Activated T-cell treated with anti-CD3 and anti-CD28 coated beads, Interleukin-2, amount 50 U/mL, for 24 hours (primary cell): Measurements from ENCODE around the gene AP1M2.
A peak's percentile ranks its signal among the peaks of the same experiment; 100 is the strongest.
"Not testable (repeated sequence)": the region's sequence is repeated elsewhere in the genome, so short reads cannot be mapped to it uniquely, and the experiment has no call there.

Source experiments
- DNase-seq: peaks from one replicate; pipeline ENCODE4 v3.0.0-alpha.2; 2020
- H3K27ac Mint-ChIP-seq: 2 replicates; pipeline ENCODE4 v1.8.0; 2020; ENCODE audit warnings: mild to moderate bottlenecking, mixed read lengths
- H3K27me3 Mint-ChIP-seq: 2 replicates; pipeline ENCODE4 v1.8.0; 2020; ENCODE audit warnings: mixed read lengths
- H3K36me3 Mint-ChIP-seq: 2 replicates; pipeline ENCODE4 v1.8.0; 2020; ENCODE audit warnings: low read depth, mixed read lengths
- H3K4me1 Mint-ChIP-seq: 2 replicates; pipeline ENCODE4 v1.8.0; 2020; ENCODE audit warnings: low read depth, mixed read lengths
- H3K4me3 Mint-ChIP-seq: 2 replicates; pipeline ENCODE4 v1.8.0; 2020; ENCODE audit warnings: mild to moderate bottlenecking, moderate library complexity, mixed read lengths
- H3K9me3 Mint-ChIP-seq: 2 replicates; pipeline ENCODE4 v1.8.0; 2020; ENCODE audit warnings: mixed read lengths

The AP1M2 gene

DNA sequence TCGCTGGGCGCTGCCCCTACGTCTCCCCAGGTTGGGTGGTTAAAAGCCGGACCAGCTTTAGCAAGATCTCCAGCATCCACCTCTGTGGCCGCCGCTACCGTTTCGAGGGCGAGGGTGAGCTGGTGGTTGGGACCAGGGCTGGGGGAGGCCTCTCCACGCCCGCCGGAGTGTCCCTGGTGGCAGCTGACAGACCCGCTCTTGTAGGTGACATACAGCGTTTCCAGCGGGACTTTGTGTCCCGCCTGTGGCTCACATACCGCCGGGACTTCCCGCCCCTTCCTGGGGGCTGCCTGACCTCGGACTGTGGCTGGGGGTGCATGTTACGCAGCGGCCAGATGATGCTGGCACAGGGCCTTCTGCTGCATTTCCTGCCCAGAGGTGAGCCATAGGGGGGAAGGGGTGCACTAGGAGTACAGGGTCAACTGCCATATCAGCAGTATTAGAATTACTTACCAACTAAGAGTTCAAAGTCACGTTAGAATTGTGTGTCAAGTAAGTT is 42.3 kb downstream of the AP1M2 start:
- no peak for DNase-seq
- Mint-ChIP-seq H3K27me3 (peaks cover 3% of the 10 kb centered on the region), H3K4me3 (peak overlapping the region; percentile 90), H3K9me3 (no peaks in the 10 kb centered on the region), H3K36me3 (peaks cover 32% of the 10 kb centered on the region), H3K27ac (peak overlapping the region; percentile 92), H3K4me1 (peaks cover 19% of the 10 kb centered on the region)

DNA sequence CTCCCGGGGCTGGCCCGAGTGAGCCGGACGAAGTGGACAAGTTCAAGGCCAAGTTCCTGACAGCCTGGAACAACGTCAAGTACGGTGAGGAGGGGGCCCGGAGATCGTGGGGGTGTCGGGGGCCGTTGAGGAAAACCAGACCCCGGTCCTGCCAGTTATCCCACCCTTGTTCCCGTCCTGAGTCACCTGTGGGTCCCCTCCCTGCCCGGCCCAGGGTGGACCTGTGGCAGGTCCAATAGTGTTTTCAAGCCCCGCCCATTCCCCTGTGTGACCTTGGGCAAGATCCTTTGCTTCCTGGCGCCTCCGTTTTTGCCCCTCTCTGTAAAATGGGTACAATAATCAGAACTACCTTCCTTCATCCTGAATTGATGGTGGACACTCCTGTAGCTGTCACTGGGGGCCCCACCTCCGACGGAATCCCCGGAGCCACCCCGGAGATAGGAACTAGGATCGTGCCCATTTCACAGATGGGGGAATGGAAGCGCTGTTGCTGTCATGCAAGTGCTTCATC is 42.8 kb downstream of the AP1M2 start:
- Mint-ChIP-seq H3K9me3 (no peaks in the 10 kb centered on the region), H3K36me3 (peaks cover 27% of the 10 kb centered on the region), H3K4me3 (peak overlapping the region; percentile 90), H3K4me1 (peaks cover 19% of the 10 kb centered on the region), H3K27ac (peak overlapping the region; percentile 92), H3K27me3 (peaks cover 4% of the 10 kb centered on the region)
- DNase-seq, result peak; percentile 39

DNA sequence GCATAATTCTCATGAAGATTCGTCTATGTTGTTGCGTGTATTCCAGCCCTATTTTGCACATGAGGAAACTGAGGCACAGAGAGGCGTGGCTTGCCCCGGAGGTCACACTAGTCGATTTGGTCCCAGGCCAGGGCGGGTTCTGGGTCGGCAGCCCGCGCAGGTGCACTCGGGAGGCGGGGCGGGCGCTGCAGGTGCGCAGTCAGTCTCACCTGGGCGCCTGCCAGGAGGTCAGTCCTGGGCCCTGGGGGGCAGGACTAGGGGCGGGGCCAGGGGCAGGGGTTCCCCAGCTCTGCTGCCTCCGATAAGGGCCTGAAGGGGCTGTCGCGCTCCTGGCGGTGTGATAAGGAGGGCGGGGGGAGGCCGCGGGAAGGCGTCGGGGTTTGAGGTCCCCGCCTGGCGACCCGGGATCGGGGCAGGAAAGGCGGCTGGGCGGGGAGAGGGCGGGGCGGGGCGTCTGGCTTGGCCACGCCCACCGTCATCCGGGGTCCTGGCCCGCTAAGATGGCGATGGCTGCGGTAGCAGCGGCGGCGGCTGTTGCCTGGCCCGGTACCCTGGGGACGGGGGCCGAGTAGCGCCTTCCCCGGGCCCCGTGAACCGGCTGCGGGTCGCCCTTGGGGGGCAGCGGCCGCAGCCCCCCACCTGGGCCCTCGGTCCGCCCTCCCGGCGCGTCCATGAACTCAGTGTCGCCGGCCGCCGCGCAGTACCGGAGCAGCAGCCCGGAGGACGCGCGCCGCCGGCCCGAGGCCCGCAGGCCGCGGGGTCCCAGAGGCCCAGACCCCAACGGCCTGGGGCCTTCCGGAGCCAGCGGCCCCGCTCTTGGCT is 43.5 kb downstream of the AP1M2 start, which contains the start of gene ATG4D:
Gene ATG4D (plus strand): TSS at position 485 of the 822 bp plus-strand sequence. CDS start 187 bp downstream, at position 672.
- H3K27me3 Mint-ChIP-seq, result peaks cover 11% of the 10 kb centered on the region
- no peaks in the 10 kb centered on the region for H3K9me3 Mint-ChIP-seq
- H3K4me1 Mint-ChIP-seq, result peaks cover 21% of the 10 kb centered on the region
- H3K4me3 Mint-ChIP-seq, result peak within 1 kb of the TSS; percentile 90
- H3K27ac Mint-ChIP-seq, result peak within 1 kb of the TSS; percentile 92
- peaks cover 21% of the 10 kb centered on the region for H3K36me3 Mint-ChIP-seq
- peak; percentile 89 for DNase-seq

DNA sequence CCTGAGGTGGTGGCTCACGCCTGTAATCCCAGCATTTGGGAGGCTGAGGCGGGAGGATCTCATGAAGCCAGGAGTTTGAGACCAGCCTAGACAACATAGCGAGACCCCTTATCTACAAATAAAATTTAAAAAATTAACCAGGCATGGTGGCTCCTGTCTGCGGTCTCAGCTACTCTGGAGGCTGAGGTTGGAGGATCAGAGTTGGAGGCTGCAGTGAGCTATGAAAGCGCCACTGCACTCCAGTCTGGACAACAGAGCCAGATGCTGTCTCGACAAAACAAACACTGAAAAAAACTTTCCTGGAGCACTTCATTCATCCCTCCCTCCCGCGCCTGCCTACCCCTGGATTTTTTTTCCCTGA is 44.1 kb downstream of the AP1M2 start:
- Mint-ChIP-seq H3K4me3 (peak overlapping the region; percentile 73), H3K27me3 (peaks cover 17% of the 10 kb centered on the region), H3K4me1 (peaks cover 22% of the 10 kb centered on the region), H3K27ac (peak overlapping the region; percentile 79), H3K9me3 (no peaks in the 10 kb centered on the region), H3K36me3 (peaks cover 15% of the 10 kb centered on the region)
- DNase-seq, result no peak

DNA sequence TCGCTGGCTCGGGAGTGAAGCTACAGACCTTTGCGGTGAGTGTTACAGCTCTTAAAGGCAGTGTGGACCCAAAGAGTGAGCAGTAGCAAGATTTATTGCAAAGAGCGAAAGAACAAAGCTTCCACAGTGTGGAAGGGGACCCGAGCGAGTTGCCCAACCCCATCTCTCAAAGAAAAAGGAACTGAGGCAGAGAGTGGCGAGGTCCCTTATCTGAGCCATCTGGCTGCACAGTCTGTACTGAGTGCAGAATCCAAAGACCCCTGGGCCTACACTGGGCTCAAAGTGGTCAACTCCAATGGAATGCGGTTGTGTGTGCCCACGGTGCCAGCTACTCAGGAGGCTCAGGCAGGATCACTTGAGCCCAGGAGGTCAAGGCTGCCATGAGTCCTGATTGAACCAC is 48.1 kb downstream of the AP1M2 start:
- not testable (repeated sequence) for H3K4me3 Mint-ChIP-seq, H3K27ac Mint-ChIP-seq
- H3K27me3 Mint-ChIP-seq, result peaks cover 24% of the 10 kb centered on the region

DNA sequence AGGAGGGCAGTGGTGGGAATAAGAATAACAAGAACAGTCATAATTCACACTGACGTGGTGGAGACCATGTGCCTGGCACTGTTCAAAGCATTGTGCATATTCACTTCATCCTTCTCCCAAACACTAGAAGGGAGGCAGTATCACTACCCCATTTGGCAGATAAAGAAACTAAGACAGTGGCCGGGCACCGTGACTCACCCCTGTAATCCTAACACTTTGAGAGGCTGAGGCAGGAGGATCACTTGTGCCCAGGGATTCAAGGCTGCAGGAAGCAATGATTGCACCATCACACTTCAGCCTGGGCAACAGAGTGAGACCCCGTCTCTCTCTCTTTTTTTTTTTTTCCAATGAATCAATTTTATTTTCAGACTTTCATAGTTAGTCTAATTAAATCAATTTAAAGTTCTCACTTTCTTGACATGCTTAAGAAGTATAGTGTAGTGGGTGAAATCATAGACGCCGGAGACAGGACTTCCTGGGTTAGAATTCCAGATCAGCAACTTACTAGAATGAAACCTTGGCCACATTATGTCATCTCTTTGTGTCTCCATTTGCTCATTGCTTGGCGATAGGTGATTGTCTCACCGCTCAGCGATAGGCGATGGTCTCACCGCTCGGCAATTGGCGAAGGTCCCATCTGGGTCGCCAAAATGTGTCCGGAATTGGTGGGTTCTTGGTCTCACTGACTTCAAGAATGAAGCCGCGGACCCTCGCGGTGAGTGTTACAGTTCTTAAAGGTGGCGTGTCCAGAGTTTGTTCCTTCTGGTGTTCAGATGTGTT is 48.7 kb downstream of the AP1M2 start:
- H3K27me3 Mint-ChIP-seq, result peaks cover 24% of the 10 kb centered on the region
- H3K9me3 Mint-ChIP-seq, result no peaks in the 10 kb centered on the region
- H3K36me3 Mint-ChIP-seq, result no peaks in the 10 kb centered on the region
- H3K4me3 Mint-ChIP-seq, result no peak overlapping the region
- H3K4me1 Mint-ChIP-seq, result peaks cover 7% of the 10 kb centered on the region
- no peak overlapping the region for H3K27ac Mint-ChIP-seq
- DNase-seq, result no peak

More for the DNA sequence above, 48.1 kb downstream of the AP1M2 start:
- not testable (repeated sequence) for H3K36me3 Mint-ChIP-seq, H3K9me3 Mint-ChIP-seq, H3K4me1 Mint-ChIP-seq, DNase-seq

DNA sequence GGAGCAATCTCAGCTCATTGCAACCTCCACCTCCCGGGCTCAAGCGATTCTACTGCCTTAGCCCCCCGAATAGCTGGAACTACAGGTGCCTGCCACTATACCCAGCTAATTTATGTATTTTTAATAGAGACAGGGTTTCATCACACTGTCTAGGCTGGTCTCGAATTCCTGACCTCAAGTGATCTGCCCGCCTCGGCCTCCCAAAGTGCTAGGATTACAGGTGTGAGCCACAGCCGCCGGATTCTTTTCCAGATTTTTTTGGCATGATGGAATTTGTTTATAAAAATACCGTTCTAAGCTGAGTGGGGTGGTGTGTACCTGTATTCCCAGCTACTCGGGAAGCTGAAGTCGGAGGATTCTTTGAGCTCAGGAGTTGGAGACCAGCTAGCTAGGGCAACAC is 49.4 kb downstream of the AP1M2 start:
- Mint-ChIP-seq H3K4me1 (peaks cover 3% of the 10 kb centered on the region), H3K27ac (no peak overlapping the region), H3K36me3 (no peaks in the 10 kb centered on the region), H3K9me3 (no peaks in the 10 kb centered on the region), H3K4me3 (no peak overlapping the region), H3K27me3 (peaks cover 24% of the 10 kb centered on the region)
- DNase-seq, result no peak

DNA sequence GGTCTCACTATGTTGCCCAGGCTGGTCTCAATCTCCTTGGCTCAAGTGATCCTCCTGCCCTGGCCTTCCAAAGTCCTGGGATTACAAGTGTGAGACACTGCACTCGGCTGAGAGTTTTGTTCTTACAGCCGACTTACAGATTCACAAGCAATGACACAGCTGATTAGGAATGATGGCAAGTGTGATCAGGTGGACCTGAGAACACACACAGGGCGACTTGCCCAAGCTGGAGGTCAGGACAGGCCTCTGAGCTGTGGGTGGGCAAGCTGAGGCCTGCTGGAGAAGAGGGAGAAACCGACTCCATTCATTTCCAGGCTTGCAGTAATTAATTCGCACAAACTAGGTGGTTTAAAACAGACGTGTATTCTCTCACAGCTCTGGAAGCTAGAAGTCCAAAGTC is 51.5 kb downstream of the AP1M2 start:
- H3K4me1 Mint-ChIP-seq, result peaks cover 3% of the 10 kb centered on the region
- H3K4me3 Mint-ChIP-seq, result no peak overlapping the region
- no peaks in the 10 kb centered on the region for H3K36me3 Mint-ChIP-seq
- no peaks in the 10 kb centered on the region for H3K9me3 Mint-ChIP-seq
- no peak for DNase-seq
- peaks cover 24% of the 10 kb centered on the region for H3K27me3 Mint-ChIP-seq
- H3K27ac Mint-ChIP-seq, result no peak overlapping the region

DNA sequence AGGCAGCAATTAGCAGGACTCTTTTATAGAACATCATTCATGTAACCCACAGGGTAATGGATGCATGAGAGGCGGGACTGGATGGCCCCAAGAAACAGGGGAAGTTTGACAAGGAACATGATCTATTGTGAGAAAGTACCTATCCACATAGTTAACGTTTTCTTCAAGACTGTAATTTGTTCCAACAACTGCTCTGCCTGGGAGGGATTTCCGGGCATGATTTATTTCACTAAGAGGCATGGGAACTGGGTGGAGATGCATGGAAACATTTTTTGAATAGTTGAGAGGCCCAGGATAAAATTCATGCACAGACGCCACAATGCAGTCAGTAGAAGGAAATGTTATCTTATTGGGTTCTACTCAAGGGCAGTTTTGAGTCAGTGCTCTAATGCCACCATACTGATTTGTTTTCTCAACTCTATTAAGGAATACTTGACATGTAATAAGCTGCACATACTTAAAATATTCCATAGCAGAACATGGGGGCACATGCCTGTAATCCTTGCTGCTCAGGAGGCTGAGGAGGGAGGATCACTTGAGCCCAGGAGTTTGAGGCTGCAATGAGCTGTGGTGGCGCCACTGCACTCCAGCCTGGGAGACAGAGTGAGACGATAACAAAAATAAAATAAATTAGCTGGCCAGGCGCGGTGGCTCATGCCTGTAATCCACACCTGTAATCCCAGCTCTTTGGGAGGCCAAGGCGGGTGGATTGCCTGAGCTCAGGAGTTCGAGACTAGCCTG is 53.3 kb downstream of the AP1M2 start:
- peaks cover 15% of the 10 kb centered on the region for H3K27me3 Mint-ChIP-seq
- no peak overlapping the region for H3K4me3 Mint-ChIP-seq
- H3K4me1 Mint-ChIP-seq, result peaks cover 3% of the 10 kb centered on the region
- H3K9me3 Mint-ChIP-seq, result no peaks in the 10 kb centered on the region
- H3K36me3 Mint-ChIP-seq, result no peaks in the 10 kb centered on the region
- no peak for DNase-seq
- H3K27ac Mint-ChIP-seq, result no peak overlapping the region

DNA sequence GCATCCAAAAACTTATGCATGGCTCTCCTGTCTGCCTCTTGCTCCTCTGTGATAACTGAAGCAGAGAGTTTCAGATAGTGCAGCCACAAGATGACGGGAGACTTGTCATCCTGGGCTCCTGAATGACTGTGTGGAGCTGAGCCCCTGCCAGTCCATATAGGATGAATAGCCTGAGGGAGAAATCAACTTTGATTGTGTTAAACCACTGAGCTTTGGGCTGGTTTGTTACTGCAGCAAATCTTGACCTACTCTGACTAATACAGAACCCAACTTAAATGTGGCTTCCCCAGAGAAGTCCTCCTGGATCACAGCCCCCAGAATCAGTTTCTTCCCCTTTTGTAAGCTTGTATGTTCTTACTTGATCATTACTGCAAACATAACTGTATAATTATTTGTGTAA is 54.7 kb downstream of the AP1M2 start:
- no peaks in the 10 kb centered on the region for H3K36me3 Mint-ChIP-seq
- peaks cover 7% of the 10 kb centered on the region for H3K27me3 Mint-ChIP-seq
- no peaks in the 10 kb centered on the region for H3K9me3 Mint-ChIP-seq
- no peaks in the 10 kb centered on the region for H3K4me1 Mint-ChIP-seq
- DNase-seq, result no peak
- no peak overlapping the region for H3K27ac Mint-ChIP-seq
- no peak overlapping the region for H3K4me3 Mint-ChIP-seq

DNA sequence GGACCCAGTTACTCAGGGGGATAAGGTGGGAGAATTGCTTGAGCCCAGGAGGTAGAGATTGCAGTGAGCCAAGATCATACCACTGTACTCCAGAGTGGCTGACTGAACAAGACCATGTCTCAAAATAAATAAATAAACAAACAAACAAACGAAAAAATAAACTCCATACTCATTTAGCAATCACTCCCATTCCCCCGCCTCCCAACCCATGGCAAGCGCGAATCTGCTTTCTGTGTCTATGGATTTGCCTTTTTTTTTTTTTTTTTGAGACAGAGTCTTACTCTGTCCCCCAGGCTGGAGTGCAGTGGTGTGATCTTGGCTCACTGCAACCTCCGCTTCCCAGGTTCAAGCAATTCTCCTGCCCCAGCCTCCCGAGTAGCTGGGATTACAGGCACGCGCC is 60.2 kb downstream of the AP1M2 start:
- not testable (repeated sequence) for H3K27ac Mint-ChIP-seq, DNase-seq, H3K4me3 Mint-ChIP-seq

DNA sequence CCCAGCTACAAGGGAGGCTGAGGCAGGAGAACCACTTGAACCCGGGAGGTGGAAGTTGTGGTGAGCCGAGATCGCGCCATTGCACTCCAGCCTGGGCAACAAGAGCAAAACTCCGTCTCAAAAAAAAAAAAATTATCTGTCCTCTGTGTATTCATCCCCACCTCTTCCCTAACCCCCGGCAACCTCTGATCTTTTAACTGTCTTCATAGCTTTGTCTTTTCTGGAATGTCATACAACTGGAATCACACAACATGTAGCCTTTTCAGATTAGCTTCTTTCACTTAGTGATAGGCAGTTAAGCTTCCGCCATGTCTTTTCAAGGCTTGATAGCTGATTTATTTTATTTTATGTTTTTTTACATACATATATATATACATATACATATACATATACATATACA is 61.5 kb downstream of the AP1M2 start:
- Mint-ChIP-seq H3K27ac (no peak overlapping the region), H3K36me3 (no peaks in the 10 kb centered on the region), H3K27me3 (no peaks in the 10 kb centered on the region), H3K9me3 (no peaks in the 10 kb centered on the region), H3K4me1 (no peaks in the 10 kb centered on the region), H3K4me3 (no peak overlapping the region)
- DNase-seq, result no peak

More for the DNA sequence above, 60.2 kb downstream of the AP1M2 start:
- H3K27me3 Mint-ChIP-seq, H3K4me1 Mint-ChIP-seq, H3K9me3 Mint-ChIP-seq, H3K36me3 Mint-ChIP-seq: not testable (repeated sequence)

DNA sequence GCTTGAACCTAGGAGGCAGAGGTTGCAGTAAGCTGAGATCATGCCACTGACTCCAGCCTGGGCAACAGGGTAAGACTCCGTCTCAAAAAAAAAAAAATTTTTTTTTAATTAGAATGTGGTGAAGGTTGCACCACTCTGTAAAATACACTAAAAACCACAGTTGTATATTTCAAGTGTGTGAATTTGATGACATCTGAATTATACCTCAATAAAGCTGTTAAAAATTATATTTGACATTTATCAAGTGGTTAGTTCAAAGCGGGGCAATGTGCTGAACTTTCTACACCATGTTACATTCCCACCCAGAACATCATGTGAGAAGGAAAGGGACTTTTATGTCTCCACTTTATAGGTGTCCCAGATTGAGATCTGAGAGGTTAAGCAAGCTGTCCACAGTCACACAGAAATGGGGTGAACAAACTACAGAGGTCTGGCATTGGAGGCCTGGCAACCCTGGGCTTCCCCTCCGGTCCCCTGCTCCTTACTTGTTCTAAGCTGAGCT is 63.9 kb downstream of the AP1M2 start:
- Mint-ChIP-seq H3K4me1 (peaks cover 13% of the 10 kb centered on the region), H3K4me3 (no peak overlapping the region)

More for the DNA sequence above, 63.9 kb downstream of the AP1M2 start:
- no peaks in the 10 kb centered on the region for H3K36me3 Mint-ChIP-seq
- DNase-seq, result no peak
- H3K27ac Mint-ChIP-seq, result no peak overlapping the region
- H3K9me3 Mint-ChIP-seq, result no peaks in the 10 kb centered on the region
- peaks cover 19% of the 10 kb centered on the region for H3K27me3 Mint-ChIP-seq
